Muscle layer of colon (tissue), 2 donors: ENCODE results near the gene CROCC.

Experiments used
- H3K27ac ChIP-seq: one replicate; pipeline ENCODE4 v1.7.0; 2013; ENCODE audit warnings: low read depth, mild to moderate bottlenecking, low read length, moderate library complexity
- H3K27me3 ChIP-seq, 2 donors: one replicate each; pipeline ENCODE4 v1.7.0; 2013; ENCODE audit warnings: low read length in 2 of 2, mild to moderate bottlenecking in 2 of 2; ENCODE audit not compliant: insufficient read depth in 2 of 2, control insufficient read depth in 1 of 2
- H3K36me3 ChIP-seq: one replicate; pipeline ENCODE4 v1.7.0; 2013; ENCODE audit warnings: mild to moderate bottlenecking, low read length; ENCODE audit not compliant: insufficient read depth
- H3K4me1 ChIP-seq: one replicate; pipeline ENCODE4 v1.7.0; 2013; ENCODE audit warnings: mild to moderate bottlenecking, low read length; ENCODE audit not compliant: insufficient read depth
- H3K4me3 ChIP-seq, 2 donors: one replicate each; pipeline ENCODE4 v1.7.0; 2013; ENCODE audit warnings: low read length in 2 of 2, low read depth in 1 of 2, mild to moderate bottlenecking in 1 of 2, moderate library complexity in 1 of 2
- H3K9ac ChIP-seq: one replicate; pipeline ENCODE4 v1.7.0; 2013; ENCODE audit warnings: low read length
- H3K9me3 ChIP-seq: one replicate; pipeline ENCODE4 v1.7.0; 2013; ENCODE audit warnings: mild to moderate bottlenecking, low read length
- donor health status: abdominal sarcoma.
- donor health status: Adenocarcinoma of cecum.

Gene CROCC

DNA sequence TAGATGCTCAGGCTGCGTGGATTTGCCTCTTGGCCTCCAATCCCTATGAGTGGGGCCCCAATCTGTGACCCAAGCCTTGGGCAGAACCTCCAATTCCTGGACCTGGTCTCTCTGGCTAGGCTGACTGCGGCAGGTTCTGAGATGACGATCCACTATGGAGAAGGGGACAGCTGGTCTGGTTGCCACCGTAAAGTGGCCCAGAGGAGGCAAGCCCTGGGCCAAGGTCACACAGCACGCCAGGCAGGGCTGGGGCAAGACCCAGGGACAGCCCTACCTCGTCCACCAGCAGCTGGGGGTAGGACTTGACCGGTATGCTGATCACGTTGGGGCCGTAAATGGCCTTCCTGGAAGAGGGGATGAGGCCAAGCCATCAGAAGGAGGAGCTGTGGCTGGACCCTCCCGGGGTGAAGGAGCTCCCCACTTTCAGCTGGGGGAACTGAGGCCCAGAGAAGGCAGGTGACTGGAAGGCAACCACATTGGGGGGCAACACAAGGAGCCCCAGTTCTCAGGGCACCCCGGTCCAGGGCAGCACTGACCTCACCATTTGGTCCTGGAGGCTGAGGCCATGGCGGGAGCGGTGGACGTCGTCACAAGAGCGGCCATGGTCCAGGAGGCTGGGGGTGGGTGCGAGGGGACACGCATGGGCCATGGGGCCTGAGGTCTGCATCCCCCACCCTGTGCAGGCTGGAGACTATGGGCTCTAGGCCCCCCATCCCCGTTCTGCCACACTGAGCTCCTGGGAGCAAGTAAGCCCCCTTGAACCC is 80.2 kb downstream of the CROCC start:
- no peak overlapping the region for H3K27ac ChIP-seq
- H3K4me1 ChIP-seq: no peaks in the 10 kb centered on the region
- H3K27me3 ChIP-seq: no peaks in the 10 kb centered on the region
- H3K36me3 ChIP-seq: peaks cover 47% of the 10 kb centered on the region
- no peaks in the 10 kb centered on the region for H3K9me3 ChIP-seq
- no peak overlapping the region for H3K9ac ChIP-seq
- no peak overlapping the region for H3K4me3 ChIP-seq

- Histone ChIP-seq H3K27me3 (no peaks in the 10 kb centered on the region), H3K4me1 (no peaks in the 10 kb centered on the region), H3K4me3 (no peak overlapping the region), H3K27ac (no peak overlapping the region), H3K36me3 (peaks cover 43% of the 10 kb centered on the region), H3K9me3 (no peaks in the 10 kb centered on the region), H3K9ac (no peak overlapping the region)
These were observed 80.8 kb downstream of the CROCC start for GRCh38 chr1:17002524-17002902.

GRCh38 chr1:17004466-17005364 is 83.0 kb downstream of the CROCC start:
- H3K27ac ChIP-seq: no peak overlapping the region
- H3K9me3 ChIP-seq: no peaks in the 10 kb centered on the region
- peaks cover 32% of the 10 kb centered on the region for H3K36me3 ChIP-seq

GRCh38 chr1:17005365-17005740 is 83.6 kb downstream of the CROCC start:
- Histone ChIP-seq H3K27me3 (no peaks in the 10 kb centered on the region), H3K27ac (no peak overlapping the region), H3K4me1 (peaks cover 4% of the 10 kb centered on the region), H3K9ac (no peak overlapping the region), H3K9me3 (no peaks in the 10 kb centered on the region), H3K36me3 (peaks cover 32% of the 10 kb centered on the region), H3K4me3 (no peak overlapping the region)

More at GRCh38 chr1:17004466-17005364, 83.0 kb downstream of the CROCC start:
- H3K4me1 ChIP-seq: no peaks in the 10 kb centered on the region
- H3K27me3 ChIP-seq: no peaks in the 10 kb centered on the region
- no peak overlapping the region for H3K9ac ChIP-seq
- no peak overlapping the region for H3K4me3 ChIP-seq

DNA sequence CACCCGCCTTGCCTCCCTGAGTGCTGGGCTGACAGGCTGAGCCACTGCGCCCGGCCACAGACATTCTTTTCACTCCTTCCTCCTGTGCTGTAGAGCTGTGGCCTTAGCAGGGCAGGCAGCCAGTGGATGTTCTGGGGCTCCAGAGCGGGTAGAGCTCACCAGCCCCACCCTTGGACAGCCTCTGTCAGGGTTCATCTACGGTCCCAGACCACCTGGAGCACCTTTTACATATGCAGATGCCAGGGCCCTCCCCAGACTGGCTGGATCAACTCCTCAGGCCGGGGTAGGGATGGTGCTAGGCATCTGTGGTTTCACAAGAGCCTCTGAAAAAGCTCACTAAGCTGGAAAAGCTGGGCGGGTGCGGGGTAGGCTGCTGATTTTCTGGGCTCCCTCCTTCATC is 85.4 kb downstream of the CROCC start:
- Histone ChIP-seq H3K9me3 (no peaks in the 10 kb centered on the region), H3K4me3 (no peak overlapping the region), H3K9ac (no peak overlapping the region), H3K36me3 (peaks cover 27% of the 10 kb centered on the region), H3K27ac (no peak overlapping the region), H3K27me3 (no peaks in the 10 kb centered on the region), H3K4me1 (peaks cover 14% of the 10 kb centered on the region)

- Histone ChIP-seq H3K4me1 (peaks cover 18% of the 10 kb centered on the region), H3K36me3 (peaks cover 17% of the 10 kb centered on the region), H3K27me3 (no peaks in the 10 kb centered on the region), H3K4me3 (no peak overlapping the region), H3K9ac (no peak overlapping the region), H3K27ac (no peak overlapping the region), H3K9me3 (no peaks in the 10 kb centered on the region)
These were observed 86.6 kb downstream of the CROCC start for GRCh38 chr1:17008208-17008855.

DNA sequence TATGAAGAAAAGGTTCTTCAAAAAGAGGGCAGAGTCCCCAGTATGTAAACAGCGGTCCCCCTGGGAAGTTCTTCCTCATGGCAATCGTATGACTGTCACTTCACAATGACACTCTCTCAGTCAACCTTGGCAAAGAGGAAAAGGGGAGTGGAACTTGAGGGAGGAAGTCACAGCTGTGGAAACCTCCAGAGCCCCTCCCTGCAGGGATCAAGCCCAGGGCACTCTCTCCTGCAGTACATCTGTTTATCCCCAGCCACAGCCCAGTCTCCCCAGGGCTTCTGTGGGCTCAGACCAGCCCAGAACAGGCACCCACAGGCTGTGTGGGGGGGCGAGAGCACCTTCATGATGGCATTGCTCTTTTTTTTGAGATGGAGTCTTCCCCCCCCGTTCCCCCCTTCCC is 88.0 kb downstream of the CROCC start:
- Histone ChIP-seq H3K27me3 (no peaks in the 10 kb centered on the region), H3K4me3 (no peak overlapping the region), H3K9ac (no peak overlapping the region), H3K36me3 (peaks cover 8% of the 10 kb centered on the region), H3K9me3 (no peaks in the 10 kb centered on the region), H3K27ac (no peak overlapping the region), H3K4me1 (peaks cover 18% of the 10 kb centered on the region)

DNA sequence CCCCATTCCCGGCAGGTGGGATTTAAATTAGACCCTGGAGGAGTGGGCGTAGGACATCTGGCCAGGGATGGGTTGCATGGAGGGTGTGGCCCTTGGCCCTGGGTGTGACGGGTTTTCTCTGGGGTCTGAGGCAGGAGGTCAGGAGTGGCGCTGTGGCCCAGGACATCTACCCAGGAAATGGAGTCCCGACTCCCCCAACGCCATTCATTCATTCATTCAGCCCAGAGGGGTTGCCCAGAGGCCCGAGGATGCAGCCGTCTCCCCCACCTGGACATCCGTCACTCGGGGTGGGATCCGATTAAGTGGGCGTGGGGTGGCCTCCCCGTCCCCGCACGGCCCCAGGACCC is 89.3 kb downstream of the CROCC start:
- Histone ChIP-seq H3K4me3 (peak overlapping the region; percentile 61 to 73), H3K9ac (peak overlapping the region; percentile 57), H3K27me3 (no peaks in the 10 kb centered on the region), H3K9me3 (no peaks in the 10 kb centered on the region), H3K4me1 (peaks cover 18% of the 10 kb centered on the region), H3K27ac (peak overlapping the region; percentile 58), H3K36me3 (no peaks in the 10 kb centered on the region)

DNA sequence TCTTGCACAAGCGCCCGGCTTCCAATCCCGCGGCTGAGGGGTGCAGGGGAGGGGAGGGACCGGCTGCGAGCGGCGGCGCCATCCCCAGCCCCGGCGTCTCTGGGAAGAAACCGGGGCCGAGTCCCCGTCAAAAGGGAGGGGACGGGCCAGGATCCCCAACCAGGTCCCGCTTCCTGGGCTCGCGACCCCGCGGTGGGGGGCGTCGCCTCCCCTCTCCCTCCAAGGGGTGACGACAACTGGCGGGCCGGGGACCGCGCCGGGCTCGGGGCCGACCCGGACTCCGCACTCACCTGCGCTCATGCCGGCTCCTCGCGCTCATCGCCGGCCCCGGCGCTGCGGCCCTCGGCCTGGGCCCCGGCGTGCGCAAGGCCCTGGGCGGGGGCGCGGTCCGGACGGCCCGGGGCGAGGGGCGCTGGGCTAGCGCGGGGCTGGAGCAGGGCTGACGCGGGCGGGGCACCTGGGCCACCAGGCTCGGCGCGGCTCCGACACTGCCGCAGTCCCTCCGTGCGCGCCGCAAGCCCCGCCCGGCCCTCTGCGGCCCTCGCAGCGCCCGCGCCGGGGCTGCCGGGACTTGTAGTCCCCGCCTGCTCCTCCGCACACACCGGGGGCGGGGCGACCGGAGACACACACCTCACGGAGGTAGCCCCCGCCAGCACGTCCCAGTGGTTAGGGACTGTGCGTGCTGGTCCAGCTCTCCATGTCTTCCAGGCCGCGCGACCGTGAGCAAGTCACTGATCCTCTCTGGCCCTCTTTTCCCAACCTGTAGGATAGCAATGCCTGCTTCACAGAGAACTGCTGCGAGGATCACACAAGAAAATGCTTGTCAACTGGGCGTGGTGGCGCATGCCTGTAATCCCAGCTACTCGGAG is 89.9 kb downstream of the CROCC start, which contains the start of gene ATP13A2:
TSS of gene ATP13A2 (minus strand) at position 490 of the 869 bp plus-strand sequence. CDS start at position 300, 190 bp downstream.
- Histone ChIP-seq H3K4me1 (peaks cover 18% of the 10 kb centered on the region), H3K27ac (peak within 1 kb of the TSS; percentile 58)

GRCh38 chr1:17012775-17013490 is 91.2 kb downstream of the CROCC start:
- peaks cover 5% of the 10 kb centered on the region for H3K36me3 ChIP-seq
- no peak overlapping the region for H3K27ac ChIP-seq
- no peaks in the 10 kb centered on the region for H3K27me3 ChIP-seq
- no peaks in the 10 kb centered on the region for H3K9me3 ChIP-seq
- H3K4me1 ChIP-seq: peaks cover 18% of the 10 kb centered on the region
- no peak overlapping the region for H3K9ac ChIP-seq
- no peak overlapping the region for H3K4me3 ChIP-seq

More for the DNA sequence above, 89.9 kb downstream of the CROCC start, which contains the start of gene ATP13A2:
- H3K36me3 ChIP-seq: no peaks in the 10 kb centered on the region
- H3K27me3 ChIP-seq: no peaks in the 10 kb centered on the region
- peak within 1 kb of the TSS; percentile 61 to 73 for H3K4me3 ChIP-seq
- H3K9ac ChIP-seq: peak within 1 kb of the TSS; percentile 57
- no peaks in the 10 kb centered on the region for H3K9me3 ChIP-seq
